ENCODE data around the gene LAMA3.

DNA sequence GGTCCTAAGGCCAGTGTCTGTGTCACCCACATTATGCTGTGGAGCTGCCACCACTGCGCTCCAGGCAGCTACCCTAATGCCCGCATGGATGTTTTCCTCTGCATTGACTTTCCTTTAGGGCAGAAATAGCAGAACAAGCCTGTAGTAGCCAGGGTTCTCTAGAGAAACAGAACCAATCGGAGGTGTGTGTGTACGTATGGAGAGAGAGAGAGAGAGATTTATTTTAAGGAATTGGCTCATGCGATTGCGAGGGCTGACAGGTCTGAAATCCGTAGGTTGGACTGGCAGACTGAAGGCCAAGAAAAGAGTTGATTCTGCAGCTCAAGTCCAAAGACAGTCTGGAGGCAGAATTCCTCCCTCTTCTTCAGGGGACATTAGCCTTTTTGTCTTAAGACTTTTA, 110.3 kb downstream of the LAMA3 start:
- TF ChIP-seq, protein P1, sequence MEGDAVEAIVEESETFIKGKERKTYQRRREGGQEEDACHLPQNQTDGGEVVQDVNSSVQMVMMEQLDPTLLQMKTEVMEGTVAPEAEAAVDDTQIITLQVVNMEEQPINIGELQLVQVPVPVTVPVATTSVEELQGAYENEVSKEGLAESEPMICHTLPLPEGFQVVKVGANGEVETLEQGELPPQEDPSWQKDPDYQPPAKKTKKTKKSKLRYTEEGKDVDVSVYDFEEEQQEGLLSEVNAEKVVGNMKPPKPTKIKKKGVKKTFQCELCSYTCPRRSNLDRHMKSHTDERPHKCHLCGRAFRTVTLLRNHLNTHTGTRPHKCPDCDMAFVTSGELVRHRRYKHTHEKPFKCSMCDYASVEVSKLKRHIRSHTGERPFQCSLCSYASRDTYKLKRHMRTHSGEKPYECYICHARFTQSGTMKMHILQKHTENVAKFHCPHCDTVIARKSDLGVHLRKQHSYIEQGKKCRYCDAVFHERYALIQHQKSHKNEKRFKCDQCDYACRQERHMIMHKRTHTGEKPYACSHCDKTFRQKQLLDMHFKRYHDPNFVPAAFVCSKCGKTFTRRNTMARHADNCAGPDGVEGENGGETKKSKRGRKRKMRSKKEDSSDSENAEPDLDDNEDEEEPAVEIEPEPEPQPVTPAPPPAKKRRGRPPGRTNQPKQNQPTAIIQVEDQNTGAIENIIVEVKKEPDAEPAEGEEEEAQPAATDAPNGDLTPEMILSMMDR (IDR thresholded peaks at IDR 0.05; ENCODE audit: poor library complexity, severe bottlenecking) = no peak
- no peak for TF ChIP-seq RAD21 (conservative IDR thresholded peaks at IDR 0.05)
- TF ChIP-seq EZH2 (IDR thresholded peaks at IDR 0.05; ENCODE audit: borderline replicate concordance, insufficient read depth, low read length, poor library complexity, severe bottlenecking) = no peak
- TF ChIP-seq POLR2AphosphoS5 (IDR thresholded peaks at IDR 0.05) = no peak
- TF ChIP-seq EP300 (conservative IDR thresholded peaks at IDR 0.05; ENCODE audit: poor library complexity, severe bottlenecking) = no peak
- no peak for TF ChIP-seq TAF1 (IDR thresholded peaks at IDR 0.05; ENCODE audit: low read depth)
- TF ChIP-seq, protein P2, sequence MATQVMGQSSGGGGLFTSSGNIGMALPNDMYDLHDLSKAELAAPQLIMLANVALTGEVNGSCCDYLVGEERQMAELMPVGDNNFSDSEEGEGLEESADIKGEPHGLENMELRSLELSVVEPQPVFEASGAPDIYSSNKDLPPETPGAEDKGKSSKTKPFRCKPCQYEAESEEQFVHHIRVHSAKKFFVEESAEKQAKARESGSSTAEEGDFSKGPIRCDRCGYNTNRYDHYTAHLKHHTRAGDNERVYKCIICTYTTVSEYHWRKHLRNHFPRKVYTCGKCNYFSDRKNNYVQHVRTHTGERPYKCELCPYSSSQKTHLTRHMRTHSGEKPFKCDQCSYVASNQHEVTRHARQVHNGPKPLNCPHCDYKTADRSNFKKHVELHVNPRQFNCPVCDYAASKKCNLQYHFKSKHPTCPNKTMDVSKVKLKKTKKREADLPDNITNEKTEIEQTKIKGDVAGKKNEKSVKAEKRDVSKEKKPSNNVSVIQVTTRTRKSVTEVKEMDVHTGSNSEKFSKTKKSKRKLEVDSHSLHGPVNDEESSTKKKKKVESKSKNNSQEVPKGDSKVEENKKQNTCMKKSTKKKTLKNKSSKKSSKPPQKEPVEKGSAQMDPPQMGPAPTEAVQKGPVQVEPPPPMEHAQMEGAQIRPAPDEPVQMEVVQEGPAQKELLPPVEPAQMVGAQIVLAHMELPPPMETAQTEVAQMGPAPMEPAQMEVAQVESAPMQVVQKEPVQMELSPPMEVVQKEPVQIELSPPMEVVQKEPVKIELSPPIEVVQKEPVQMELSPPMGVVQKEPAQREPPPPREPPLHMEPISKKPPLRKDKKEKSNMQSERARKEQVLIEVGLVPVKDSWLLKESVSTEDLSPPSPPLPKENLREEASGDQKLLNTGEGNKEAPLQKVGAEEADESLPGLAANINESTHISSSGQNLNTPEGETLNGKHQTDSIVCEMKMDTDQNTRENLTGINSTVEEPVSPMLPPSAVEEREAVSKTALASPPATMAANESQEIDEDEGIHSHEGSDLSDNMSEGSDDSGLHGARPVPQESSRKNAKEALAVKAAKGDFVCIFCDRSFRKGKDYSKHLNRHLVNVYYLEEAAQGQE (IDR thresholded peaks at IDR 0.05; ENCODE audit: borderline replicate concordance) = no peak
- no peak for TF ChIP-seq MXI1 (conservative IDR thresholded peaks at IDR 0.05; ENCODE audit: poor library complexity, severe bottlenecking)
